K562 (cell line): Measurements from ENCODE around the gene PPP6R1. TPM values are rescaled to one million over a fixed set of nuclear protein-coding genes. Genes with fewer than 3 reads are reported as not detected.
A peak's percentile ranks its signal among the peaks of the same experiment; 100 is the strongest.

Source experiments
- CHD7 ChIP-seq: fragments of 200-600 bp; sonication (generic); IDR thresholded peaks from one replicate; pipeline ENCODE4 v1.6.1; 2012; ENCODE audit warnings: mild to moderate bottlenecking, low read depth, low read length, inconsistent platforms
- ERF ChIP-seq: fragments of 450-650 bp; formaldehyde crosslinking; IDR thresholded peaks from 2 replicates; pipeline ENCODE4 v1.4.0; 2020; ENCODE audit warnings: mild to moderate bottlenecking, mixed read lengths
- FOSL1 ChIP-seq: fragments of 200-800 bp; sonication (Bioruptor generic); conservative IDR thresholded peaks from 2 replicates; pipeline ENCODE4 v1.6.1; 2016; ENCODE audit warnings: missing genetic modification characterization, missing compliant biosample characterization
- HMGN3 ChIP-seq: IDR thresholded peaks from 2 replicates; pipeline ENCODE4 v1.6.1; 2011; ENCODE audit warnings: borderline replicate concordance, low read depth, mild to moderate bottlenecking, mixed read lengths, low read length; ENCODE audit not compliant: insufficient read length; ENCODE audit errors: extremely low read depth
- HSF4 ChIP-seq: fragments of 250-450 bp; sonication (Bioruptor Pico); IDR thresholded peaks from 2 replicates; pipeline ENCODE4 v2.1.2; 2022; ENCODE audit warnings: mild to moderate bottlenecking, moderate library complexity, borderline replicate concordance
- LARP7 ChIP-seq: fragments of 450-650 bp; IDR thresholded peaks from 2 replicates; pipeline ENCODE4 v1.6.1; 2016
- PYGO2 ChIP-seq: fragments of 450-650 bp; IDR thresholded peaks from 2 replicates; pipeline ENCODE4 v1.6.1; 2016; ENCODE audit warnings: mild to moderate bottlenecking, missing genetic modification characterization, moderate library complexity, missing compliant biosample characterization
- SMARCB1 ChIP-seq: IDR thresholded peaks from 2 replicates; pipeline ENCODE4 v1.6.1; 2011; ENCODE audit warnings: improper control_type of control experiment, low read depth; ENCODE audit not compliant: insufficient read length
- SRSF1 ChIP-seq: fragments of 200-400 bp; formaldehyde crosslinking; IDR thresholded peaks from 2 replicates; pipeline ENCODE4 v1.6.1; 2017; ENCODE audit warnings: mild to moderate bottlenecking, low read depth, low read length, moderate library complexity
- STAT5B ChIP-seq: fragments of 250-450 bp; sonication (Bioruptor Pico); IDR thresholded peaks from 2 replicates; pipeline ENCODE4 v1.8.0; 2021; ENCODE audit warnings: mild to moderate bottlenecking, inconsistent platforms
- ZFP30 ChIP-seq: fragments of 250-450 bp; sonication (Bioruptor Pico); IDR thresholded peaks from 2 replicates; pipeline ENCODE4 v1.8.0; 2022; ENCODE audit warnings: moderate library complexity, mild to moderate bottlenecking, inconsistent platforms, borderline replicate concordance
- ZFP91 ChIP-seq: sonication (generic); formaldehyde crosslinking; IDR thresholded peaks from 2 replicates; pipeline ENCODE4 v1.8.0; 2022; ENCODE audit warnings: mild to moderate bottlenecking, missing genetic modification reagents
- ZNF347 ChIP-seq: fragments of 450-650 bp; formaldehyde crosslinking; IDR thresholded peaks from 2 replicates; pipeline ENCODE4 v1.4.0; 2020; ENCODE audit warnings: low read depth, mild to moderate bottlenecking, moderate library complexity
- ZNF444 ChIP-seq: fragments of 250-450 bp; sonication (Bioruptor Pico); IDR thresholded peaks from 2 replicates; pipeline ENCODE4 v1.4.0; 2020; ENCODE audit warnings: mild to moderate bottlenecking, moderate library complexity
- ZNF668 ChIP-seq: fragments of 250-450 bp; sonication (Bioruptor Pico); IDR thresholded peaks from 2 replicates; pipeline ENCODE4 v1.8.0; 2022; ENCODE audit warnings: mild to moderate bottlenecking, inconsistent platforms
- polyA plus RNA-seq, 8 experiments: library from polyadenylated mRNA; depleted of rRNA in 4 of 8; stranded (reverse) in 5 of 8; unstranded in 3 of 8; fragments of >200 nt; fragmentation: Nextera tagmentation in 2 of 8; fragmentation: Illumina TruSeq in 1 of 8; extraction: Ambion mirVana in 2 of 8; extraction: Trizol in 1 of 8; gene quantifications; 2 replicates each; pipeline versions ENCODE4 v1.2.1 to v1.2.3, GENCODE V29; 2011 to 2014; ENCODE audit warnings: inconsistent platforms in 1 of 8, missing spikeins in 1 of 8
- total RNA-seq, 7 experiments: library from RNA; depleted of rRNA in 6 of 7; stranded (reverse); fragments of >200 nt in 6 of 7; fragmentation: Illumina TruSeq in 2 of 7; extraction: Trizol in 2 of 7; gene quantifications; 2 replicates each; pipeline versions ENCODE4 v1.2.1 to v1.2.3, GENCODE V29; 2011 to 2021; ENCODE audit warnings: low replicate concordance in 1 of 7

PPP6R1 gene
- total and polyA plus RNA-seq, 9 of the 15 experiments (the other 6 are each of a cell fraction or from before 2014, with no cell fraction given): 0.48 to 135 (median 37.2) TPM

GRCh38 chr19:55270172-55270942 is 11.5 kb upstream of the PPP6R1 start (continued):
- TF ChIP-seq CHD7 (no peak), ZNF444 (no peak), HMGN3 (no peak), HSF4 (CRISPR knock-in tag) (peak; percentile 7; the same call in 1 of the 2 replicates), SMARCB1 (no peak), PYGO2 (tag) (no peak), SRSF1 (no peak), ZFP91 (CRISPR knock-in tag) (no peak), ERF (CRISPR knock-in tag) (no peak), FOSL1 (tag) (no peak; the same call in 1 of the 2 replicates), STAT5B (CRISPR knock-in tag) (no peak), ZNF668 (CRISPR knock-in tag) (no peak), ZNF347 (CRISPR knock-in tag) (no peak), ZFP30 (CRISPR knock-in tag) (no peak), LARP7 (peak; percentile 90)
